ENCODE measurements around the gene GRID2.
A peak's percentile ranks its signal among the peaks of the same experiment; 100 is the strongest.

GRID2 gene

DNA sequence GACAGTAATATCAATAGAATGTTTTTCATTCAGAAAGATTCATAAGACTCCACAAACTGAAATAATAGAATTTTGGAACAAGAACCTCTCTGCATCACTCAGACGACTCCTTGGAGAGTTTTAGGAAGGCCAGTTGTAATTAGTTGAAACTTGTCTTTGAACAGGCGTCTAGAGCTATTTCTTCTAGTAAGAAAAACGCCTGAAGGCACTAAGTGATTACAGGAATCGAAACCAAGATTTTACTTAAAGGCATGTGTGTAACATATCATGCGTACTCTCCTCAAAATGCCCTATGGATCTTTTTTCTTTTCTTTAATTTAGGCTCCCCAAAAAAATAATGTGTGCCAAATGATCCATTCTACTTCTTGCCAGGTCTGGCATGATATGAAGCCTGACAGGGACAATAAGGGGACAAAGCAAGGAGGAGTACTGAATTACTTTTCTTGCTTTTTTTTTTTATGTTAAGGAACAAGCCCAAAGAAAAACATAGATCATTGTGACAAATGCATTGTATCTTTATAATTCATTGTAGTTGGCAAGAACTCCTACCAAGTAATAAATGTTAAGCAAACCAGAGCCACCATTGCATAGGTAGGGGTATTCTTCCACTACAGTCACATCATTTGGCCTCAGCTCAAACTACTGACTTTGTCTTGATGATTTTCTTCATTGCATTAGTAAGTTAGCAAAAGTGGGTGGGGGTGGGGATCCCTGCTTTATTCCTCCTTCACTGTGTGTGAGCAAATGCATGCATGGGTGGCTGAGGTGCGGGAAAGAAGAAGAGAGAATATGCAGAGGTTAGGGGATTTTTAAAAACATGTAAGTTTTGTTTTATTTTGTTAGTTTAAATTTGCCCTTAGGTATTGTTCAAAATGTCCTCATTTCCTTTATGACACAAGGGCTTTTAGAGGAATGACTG is 1444.9 kb downstream of the GRID2 start:
- Histone ChIP-seq H3K4me2 (peak overlapping the region; percentile 11; the same call in 1 of the 2 replicates), H3K27ac (no peak overlapping the region), H4K20me1 (no peaks in the 10 kb centered on the region), H3K4me3 (no peak overlapping the region), H3K27me3 (no peaks in the 10 kb centered on the region), H3K9me3 (no peaks in the 10 kb centered on the region), H3K36me3 (no peaks in the 10 kb centered on the region), H3K4me1 (peaks cover 9% of the 10 kb centered on the region; the same call in 1 of the 2 replicates), H3K9ac (no peak overlapping the region)
- TF ChIP-seq Cebpa-rat (IDR thresholded peaks at IDR 0.05), result no peak

DNA sequence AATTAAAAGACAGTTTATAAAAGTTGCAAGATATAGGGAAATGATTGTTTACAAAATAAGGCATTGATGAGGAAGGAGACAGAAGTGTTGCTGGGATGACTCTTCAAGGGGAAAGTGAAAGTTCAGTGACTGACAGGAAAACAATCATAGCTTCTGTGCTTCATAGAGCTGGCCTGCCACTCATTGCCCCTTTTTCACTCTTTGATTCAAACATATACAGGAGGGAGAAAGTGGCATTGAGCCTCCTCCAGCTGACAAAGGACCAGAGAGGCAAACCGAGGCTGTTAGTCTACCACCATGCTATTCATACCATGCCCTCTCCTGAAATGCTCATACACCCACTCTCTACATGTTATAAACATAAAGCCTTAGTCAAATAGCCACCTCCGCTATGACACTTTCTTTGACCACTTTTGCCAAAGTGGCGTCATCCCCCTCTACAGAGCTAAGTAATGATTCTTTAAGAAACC is 1445.6 kb downstream of the GRID2 start:
- H4K20me1 ChIP-seq, result no peaks in the 10 kb centered on the region
- H3K4me2 ChIP-seq, result peak overlapping the region; percentile 11; the same call in 1 of the 2 replicates
- H3K4me3 ChIP-seq, result no peak overlapping the region
- H3K9me3 ChIP-seq, result no peaks in the 10 kb centered on the region
- no peak for TF ChIP-seq Cebpa-rat (IDR thresholded peaks at IDR 0.05)
- no peak overlapping the region for H3K9ac ChIP-seq
- no peak overlapping the region for H3K27ac ChIP-seq
- no peaks in the 10 kb centered on the region for H3K27me3 ChIP-seq
- H3K4me1 ChIP-seq, result peaks cover 9% of the 10 kb centered on the region; the same call in 1 of the 2 replicates
- no peaks in the 10 kb centered on the region for H3K36me3 ChIP-seq

DNA sequence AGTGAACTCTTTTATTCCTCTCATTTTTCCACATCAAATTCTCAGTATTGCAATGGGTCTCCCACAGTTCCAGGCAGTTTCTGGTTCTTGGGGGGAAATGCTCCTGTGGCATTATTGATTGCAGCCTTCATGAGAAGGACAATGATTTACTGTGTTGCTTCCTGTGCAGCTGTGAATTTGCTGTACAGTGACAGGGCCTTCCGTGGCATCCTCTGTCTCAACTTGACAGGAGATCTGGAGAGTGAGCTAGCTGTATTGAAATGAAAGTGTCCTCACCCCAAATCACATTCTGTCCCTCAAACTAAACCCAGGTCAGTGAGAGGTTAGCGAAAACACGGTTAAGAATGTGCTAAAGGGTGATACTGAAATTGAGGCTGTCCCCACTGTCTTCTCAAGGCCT is 1447.6 kb downstream of the GRID2 start:
- Histone ChIP-seq H3K9ac (no peak overlapping the region), H3K27me3 (no peaks in the 10 kb centered on the region)
- no peak for TF ChIP-seq Cebpa-rat (IDR thresholded peaks at IDR 0.05)

DNA sequence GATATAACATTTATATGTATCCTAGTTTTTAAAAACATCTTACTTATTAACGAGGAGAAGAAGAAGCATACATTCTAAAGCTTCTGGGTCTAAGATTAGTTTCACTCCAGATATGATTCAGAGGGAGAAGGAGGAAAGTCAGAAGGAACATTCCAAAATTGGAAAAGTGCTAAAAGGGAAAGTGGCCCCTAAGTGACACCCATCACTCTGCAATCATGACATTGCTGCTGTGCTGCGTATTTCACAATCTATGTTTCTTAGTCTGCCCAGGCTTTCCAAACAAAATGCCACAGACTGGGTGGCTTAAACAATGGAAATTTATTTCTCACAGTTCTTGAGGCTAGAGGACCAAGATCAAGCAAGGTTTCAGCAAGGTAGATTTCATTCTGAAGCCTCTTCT is 1452.3 kb downstream of the GRID2 start:
- no peak overlapping the region for H3K27ac ChIP-seq
- no peaks in the 10 kb centered on the region for H3K4me1 ChIP-seq
- H4K20me1 ChIP-seq, result no peaks in the 10 kb centered on the region
- no peak overlapping the region for H3K9ac ChIP-seq
- no peak overlapping the region for H3K4me3 ChIP-seq
- H3K27me3 ChIP-seq, result no peaks in the 10 kb centered on the region
- no peaks in the 10 kb centered on the region for H3K36me3 ChIP-seq
- H3K4me2 ChIP-seq, result no peak overlapping the region
- no peaks in the 10 kb centered on the region for H3K9me3 ChIP-seq
- TF ChIP-seq Cebpa-rat (IDR thresholded peaks at IDR 0.05), result no peak

More for the DNA sequence above, 1447.6 kb downstream of the GRID2 start:
- no peaks in the 10 kb centered on the region for H4K20me1 ChIP-seq
- no peaks in the 10 kb centered on the region for H3K36me3 ChIP-seq
- no peaks in the 10 kb centered on the region for H3K9me3 ChIP-seq
- no peak overlapping the region for H3K27ac ChIP-seq
- H3K4me3 ChIP-seq, result no peak overlapping the region
- no peak overlapping the region for H3K4me2 ChIP-seq
- peaks cover 9% of the 10 kb centered on the region; the same call in 1 of the 2 replicates for H3K4me1 ChIP-seq

DNA sequence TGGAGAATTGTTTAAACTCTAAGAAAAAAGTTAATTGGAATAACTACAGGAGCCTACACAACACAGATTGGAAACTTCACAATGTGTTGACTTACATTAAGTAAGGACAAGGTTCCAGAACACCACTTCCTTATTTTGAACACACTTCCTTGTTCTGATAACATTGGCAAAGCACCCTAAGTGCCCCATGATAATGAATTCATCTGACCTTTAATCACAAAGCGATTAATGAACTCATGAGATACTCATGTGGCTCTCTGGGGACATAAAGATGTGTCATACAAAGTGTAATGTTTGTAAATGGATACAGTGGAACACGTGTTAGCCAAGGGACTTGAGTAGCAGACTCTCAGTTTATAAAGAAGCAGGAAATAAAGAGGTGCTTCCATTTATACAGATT is 1455.7 kb downstream of the GRID2 start:
- H3K9ac ChIP-seq, result no peak overlapping the region
- no peaks in the 10 kb centered on the region for H3K27me3 ChIP-seq
- no peaks in the 10 kb centered on the region for H3K36me3 ChIP-seq
- H3K4me3 ChIP-seq, result no peak overlapping the region
- TF ChIP-seq Cebpa-rat (IDR thresholded peaks at IDR 0.05), result no peak
- no peaks in the 10 kb centered on the region for H4K20me1 ChIP-seq
- no peaks in the 10 kb centered on the region for H3K4me1 ChIP-seq
- H3K27ac ChIP-seq, result no peak overlapping the region
- H3K4me2 ChIP-seq, result no peak overlapping the region
- H3K9me3 ChIP-seq, result no peaks in the 10 kb centered on the region

DNA sequence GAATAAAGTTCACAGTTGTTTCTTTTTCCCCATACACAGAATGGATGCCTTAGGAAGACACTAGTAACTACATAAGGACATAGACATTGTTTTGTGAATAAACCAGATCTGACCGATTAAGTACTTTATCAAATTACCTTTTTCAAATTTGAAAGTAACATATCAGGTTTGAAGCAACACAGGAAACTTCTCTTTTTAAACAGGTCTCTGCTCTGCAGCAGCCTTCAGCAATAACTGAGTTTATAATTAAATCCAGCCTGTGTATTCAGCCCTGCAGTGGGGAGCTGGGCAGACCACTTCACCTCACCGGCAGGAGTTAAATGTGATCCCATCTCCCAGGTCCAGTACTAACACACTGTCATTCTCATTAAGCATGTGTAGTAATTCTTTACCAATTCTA is 1456.5 kb downstream of the GRID2 start:
- H3K4me3 ChIP-seq, result no peak overlapping the region
- H3K4me2 ChIP-seq, result no peak overlapping the region
- no peak overlapping the region for H3K27ac ChIP-seq

DNA sequence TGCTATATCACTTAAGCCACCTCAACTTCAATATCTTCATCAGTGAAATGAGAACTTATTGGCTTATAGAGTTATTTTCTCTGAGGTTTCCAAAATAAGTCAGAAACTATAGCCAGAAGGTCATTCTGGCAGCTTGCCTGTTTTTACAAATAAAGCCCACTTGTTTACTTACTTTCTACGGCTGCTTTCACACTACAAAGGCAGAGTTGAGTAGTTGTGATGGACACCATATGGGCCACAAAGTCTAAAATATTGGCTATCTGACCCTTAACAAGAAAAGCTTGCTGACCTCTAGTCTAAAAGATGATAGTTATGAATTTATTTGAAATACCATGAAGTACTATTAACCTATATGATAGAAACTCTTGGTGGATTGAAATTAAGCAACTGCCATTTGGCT is 1457.5 kb downstream of the GRID2 start:
- no peak overlapping the region for H3K27ac ChIP-seq
- no peak for TF ChIP-seq Cebpa-rat (IDR thresholded peaks at IDR 0.05)
- no peak overlapping the region for H3K4me3 ChIP-seq
- H4K20me1 ChIP-seq, result no peaks in the 10 kb centered on the region
- H3K27me3 ChIP-seq, result no peaks in the 10 kb centered on the region
- no peaks in the 10 kb centered on the region for H3K4me1 ChIP-seq
- H3K36me3 ChIP-seq, result no peaks in the 10 kb centered on the region
- H3K9ac ChIP-seq, result no peak overlapping the region
- H3K4me2 ChIP-seq, result no peak overlapping the region
- H3K9me3 ChIP-seq, result no peaks in the 10 kb centered on the region

More for the DNA sequence above, 1456.5 kb downstream of the GRID2 start:
- Histone ChIP-seq H3K4me1 (no peaks in the 10 kb centered on the region), H3K27me3 (no peaks in the 10 kb centered on the region), H3K36me3 (no peaks in the 10 kb centered on the region), H3K9me3 (no peaks in the 10 kb centered on the region), H4K20me1 (no peaks in the 10 kb centered on the region), H3K9ac (no peak overlapping the region)
- TF ChIP-seq Cebpa-rat (IDR thresholded peaks at IDR 0.05), result no peak

DNA sequence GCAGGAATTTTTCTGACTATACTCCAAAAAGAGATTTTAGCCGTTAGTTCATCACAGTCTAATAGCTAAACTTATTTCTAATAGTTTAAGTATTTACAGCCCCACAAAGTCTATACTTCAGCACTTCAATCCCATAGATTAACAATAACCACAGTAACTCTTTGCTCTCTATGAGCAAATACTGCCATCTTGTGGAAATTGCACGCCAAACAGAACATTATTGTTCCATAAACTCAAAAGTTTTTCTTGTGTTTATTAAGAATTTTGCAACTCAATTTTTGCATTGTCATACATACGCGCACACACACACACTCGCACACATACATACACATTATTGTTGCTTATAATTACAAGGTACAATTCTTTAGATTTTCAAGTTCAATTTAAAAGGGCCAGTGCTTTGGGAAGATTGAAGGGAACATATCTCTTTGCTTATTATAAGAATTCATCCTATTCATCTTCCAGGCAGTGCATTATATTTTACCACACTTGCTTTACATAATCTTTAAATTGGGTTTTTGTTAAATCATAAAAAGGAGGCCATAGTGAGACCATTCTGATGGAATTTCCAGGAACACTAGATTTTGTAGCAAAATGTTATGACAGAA is 1461.0 kb downstream of the GRID2 start:
- no peak overlapping the region for H3K4me2 ChIP-seq
- no peak overlapping the region for H3K9ac ChIP-seq
- no peak overlapping the region for H3K4me3 ChIP-seq
- no peaks in the 10 kb centered on the region for H3K36me3 ChIP-seq
- no peaks in the 10 kb centered on the region for H4K20me1 ChIP-seq
- no peaks in the 10 kb centered on the region for H3K9me3 ChIP-seq
- no peak overlapping the region for H3K27ac ChIP-seq
- H3K4me1 ChIP-seq, result no peaks in the 10 kb centered on the region
- no peaks in the 10 kb centered on the region for H3K27me3 ChIP-seq
- TF ChIP-seq Cebpa-rat (IDR thresholded peaks at IDR 0.05), result no peak

DNA sequence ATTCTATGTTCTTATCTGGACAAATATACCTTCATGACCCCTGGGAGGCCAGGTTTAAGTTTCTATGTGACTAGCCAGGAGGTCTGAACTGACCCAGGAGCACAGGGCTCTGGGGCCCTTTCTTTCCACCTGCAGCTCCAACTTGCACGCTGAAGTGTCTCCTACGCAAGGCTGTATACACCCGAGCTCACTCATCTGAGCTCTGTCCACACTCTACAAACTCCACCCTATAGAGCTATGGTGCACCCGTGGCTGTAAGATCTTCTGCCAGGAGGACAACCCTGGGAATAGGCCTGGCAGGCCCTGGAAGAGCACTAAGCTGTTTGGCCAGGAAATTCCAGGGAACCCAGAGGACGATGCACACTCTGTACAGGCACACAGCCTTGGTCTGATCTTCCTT is 1464.2 kb downstream of the GRID2 start:
- H3K9ac ChIP-seq, result no peak overlapping the region
- no peak overlapping the region for H3K4me3 ChIP-seq
- TF ChIP-seq Cebpa-rat (IDR thresholded peaks at IDR 0.05), result no peak
- no peaks in the 10 kb centered on the region for H3K4me1 ChIP-seq
- H3K36me3 ChIP-seq, result no peaks in the 10 kb centered on the region
- H3K9me3 ChIP-seq, result no peaks in the 10 kb centered on the region
- H3K27me3 ChIP-seq, result no peaks in the 10 kb centered on the region
- H3K27ac ChIP-seq, result no peak overlapping the region
- H3K4me2 ChIP-seq, result no peak overlapping the region
- no peaks in the 10 kb centered on the region for H4K20me1 ChIP-seq

DNA sequence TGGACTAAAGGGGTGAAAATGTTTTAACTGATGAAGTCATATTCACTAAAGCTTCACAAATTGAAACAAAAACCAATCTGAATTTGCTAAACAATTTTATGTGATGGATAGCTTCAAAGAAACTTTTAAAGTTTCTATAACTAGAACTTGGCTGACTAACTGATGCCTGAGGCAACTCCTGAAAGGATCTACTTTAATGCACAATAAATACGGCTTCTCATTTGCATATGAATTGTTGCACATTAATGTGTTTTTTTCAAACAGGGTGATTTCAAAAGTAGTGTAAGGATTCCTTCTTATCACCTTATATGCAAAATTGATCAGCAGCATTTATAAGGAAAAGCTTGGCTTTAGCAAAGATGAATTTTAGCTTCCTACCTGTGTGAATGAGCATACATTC is 1466.4 kb downstream of the GRID2 start:
- no peaks in the 10 kb centered on the region for H3K36me3 ChIP-seq
- no peak overlapping the region for H3K4me2 ChIP-seq
- H3K27ac ChIP-seq, result no peak overlapping the region
- no peak overlapping the region for H3K9ac ChIP-seq
- H4K20me1 ChIP-seq, result no peaks in the 10 kb centered on the region
- no peaks in the 10 kb centered on the region for H3K4me1 ChIP-seq
- no peaks in the 10 kb centered on the region for H3K9me3 ChIP-seq
- H3K4me3 ChIP-seq, result no peak overlapping the region
- no peaks in the 10 kb centered on the region for H3K27me3 ChIP-seq
- no peak for TF ChIP-seq Cebpa-rat (IDR thresholded peaks at IDR 0.05)

Measured in BLaER1 (cell line).